KOPT-K1 (cell line): ENCODE measurements around the gene LAMTOR4.
"Not testable (repeated sequence)": the region's sequence is repeated elsewhere in the genome, so short reads cannot be mapped to it uniquely, and the experiment has no call there.

ENCODE experiments used
- H3K27ac ChIP-seq: fragments of 200-600 bp; sonication (generic); 2 replicates; pipeline ENCODE4 v1.5.1; 2016; ENCODE audit warnings: antibody characterized with exemption, mild to moderate bottlenecking, low read depth, low read length; ENCODE audit not compliant: poor library complexity, severe bottlenecking
- H3K36me3 ChIP-seq: fragments of 200-600 bp; sonication (generic); 2 replicates; pipeline ENCODE4 v1.5.1; 2017; ENCODE audit warnings: antibody characterized with exemption, mild to moderate bottlenecking, low read length, moderate library complexity; ENCODE audit not compliant: insufficient read depth
- H3K9me3 ChIP-seq: fragments of 200-600 bp; sonication (generic); 2 replicates; pipeline ENCODE4 v1.5.1; 2017; ENCODE audit warnings: antibody characterized with exemption, low read length, mild to moderate bottlenecking; ENCODE audit not compliant: insufficient read depth, poor library complexity, severe bottlenecking

LAMTOR4 gene

GRCh38 chr7:100130608-100131453, 17.9 kb upstream of the LAMTOR4 start:
- Histone ChIP-seq H3K9me3 (no peaks in the 10 kb centered on the region), H3K27ac (no peak overlapping the region), H3K36me3 (no peaks in the 10 kb centered on the region)

- H3K9me3 ChIP-seq: no peaks in the 10 kb centered on the region
- H3K36me3 ChIP-seq: no peaks in the 10 kb centered on the region
- no peak overlapping the region for H3K27ac ChIP-seq
Observed at GRCh38 chr7:100132126-100132525, 16.6 kb upstream of the LAMTOR4 start.

- no peak overlapping the region for H3K27ac ChIP-seq
- no peaks in the 10 kb centered on the region for H3K9me3 ChIP-seq
- H3K36me3 ChIP-seq: no peaks in the 10 kb centered on the region
Observed at GRCh38 chr7:100132697-100133151, 16.0 kb upstream of the LAMTOR4 start.

GRCh38 chr7:100137851-100138760, 10.6 kb upstream of the LAMTOR4 start:
- Histone ChIP-seq H3K9me3 (no peaks in the 10 kb centered on the region), H3K36me3 (no peaks in the 10 kb centered on the region), H3K27ac (peak overlapping the region; percentile 21)

- Histone ChIP-seq H3K36me3 (no peaks in the 10 kb centered on the region), H3K27ac (no peak overlapping the region), H3K9me3 (no peaks in the 10 kb centered on the region)
Observed at GRCh38 chr7:100141555-100141949, 7.2 kb upstream of the LAMTOR4 start.

- no peak overlapping the region for H3K27ac ChIP-seq
- no peaks in the 10 kb centered on the region for H3K9me3 ChIP-seq
- H3K36me3 ChIP-seq: no peaks in the 10 kb centered on the region
Observed at GRCh38 chr7:100142461-100142860, 6.3 kb upstream of the LAMTOR4 start.

GRCh38 chr7:100146350-100146749, 2.4 kb upstream of the LAMTOR4 start:
- H3K27ac ChIP-seq, H3K9me3 ChIP-seq, H3K36me3 ChIP-seq: not testable (repeated sequence)

- Histone ChIP-seq H3K9me3 (no peaks in the 10 kb centered on the region), H3K27ac (no peak overlapping the region), H3K36me3 (peaks cover 8% of the 10 kb centered on the region)
Observed at GRCh38 chr7:100147278-100147677, 1.4 kb upstream of the LAMTOR4 start.

GRCh38 chr7:100148225-100148558, 526 bp upstream of the LAMTOR4 start:
- peaks cover 17% of the 10 kb centered on the region for H3K36me3 ChIP-seq
- peak overlapping the region; percentile 89 for H3K27ac ChIP-seq
- H3K9me3 ChIP-seq: no peaks in the 10 kb centered on the region

GRCh38 chr7:100152404-100152803, 3.7 kb downstream of the LAMTOR4 start:
- Histone ChIP-seq H3K36me3 (peaks cover 59% of the 10 kb centered on the region), H3K9me3 (no peaks in the 10 kb centered on the region), H3K27ac (no peak overlapping the region)

- no peak overlapping the region for H3K27ac ChIP-seq
- H3K36me3 ChIP-seq: peaks cover 61% of the 10 kb centered on the region
Observed at GRCh38 chr7:100152937-100153666, 4.4 kb downstream of the LAMTOR4 start.

GRCh38 chr7:100153708-100154535, 5.2 kb downstream of the LAMTOR4 start:
- H3K27ac ChIP-seq: no peak overlapping the region
- peaks cover 61% of the 10 kb centered on the region for H3K36me3 ChIP-seq
- H3K9me3 ChIP-seq: no peaks in the 10 kb centered on the region

More at GRCh38 chr7:100152937-100153666, 4.4 kb downstream of the LAMTOR4 start:
- H3K9me3 ChIP-seq: no peaks in the 10 kb centered on the region

- H3K27ac ChIP-seq: no peak overlapping the region
Observed at GRCh38 chr7:100154651-100155491, 6.2 kb downstream of the LAMTOR4 start.

More at GRCh38 chr7:100154651-100155491, 6.2 kb downstream of the LAMTOR4 start:
- Histone ChIP-seq H3K36me3 (peaks cover 61% of the 10 kb centered on the region), H3K9me3 (no peaks in the 10 kb centered on the region)
